Dedifferentiated amniotic fluid mesenchymal stem cell (primary cell): ENCODE results near the gene EPS8L2.

Source experiments
- DNase-seq: peaks from one replicate; pipeline ENCODE4 v3.0.0-alpha.2; 2016; ENCODE audit errors: extremely low spot score

EPS8L2 gene

GRCh38 chr11:704228-704674, 1.8 kb upstream of the EPS8L2 start:
- no peak for DNase-seq

- DNase-seq = no peak
Observed at GRCh38 chr11:704781-705645, 1.0 kb upstream of the EPS8L2 start.

- peak; percentile 26 for DNase-seq
Observed at GRCh38 chr11:706439-706956, 467 bp downstream of the EPS8L2 start.

- DNase-seq = no peak
Observed at GRCh38 chr11:706957-707816, 1.2 kb downstream of the EPS8L2 start.

- no peak for DNase-seq
Observed at GRCh38 chr11:707817-708420, 1.9 kb downstream of the EPS8L2 start.

GRCh38 chr11:708511-708910, 2.5 kb downstream of the EPS8L2 start:
- no peak for DNase-seq

GRCh38 chr11:709109-709997, 3.3 kb downstream of the EPS8L2 start:
- no peak for DNase-seq

- DNase-seq = no peak
Observed at GRCh38 chr11:714436-714835, 8.4 kb downstream of the EPS8L2 start.

GRCh38 chr11:719214-720016, 13.4 kb downstream of the EPS8L2 start:
- DNase-seq = no peak

GRCh38 chr11:720017-720641, 14.1 kb downstream of the EPS8L2 start:
- DNase-seq = no peak

GRCh38 chr11:720642-721246, 14.7 kb downstream of the EPS8L2 start:
- DNase-seq = no peak

- no peak for DNase-seq
Observed at GRCh38 chr11:721247-721740, 15.3 kb downstream of the EPS8L2 start.

- no peak for DNase-seq
Observed at GRCh38 chr11:721741-722345, 15.8 kb downstream of the EPS8L2 start.

GRCh38 chr11:722346-722811, 16.3 kb downstream of the EPS8L2 start:
- no peak for DNase-seq

- DNase-seq = peak; percentile 34
Observed at GRCh38 chr11:723120-723883, 17.3 kb downstream of the EPS8L2 start.

GRCh38 chr11:724049-724777, 18.2 kb downstream of the EPS8L2 start:
- no peak for DNase-seq

GRCh38 chr11:724778-725386, 18.9 kb downstream of the EPS8L2 start:
- DNase-seq = no peak
